Mesenchymal stem cell (in vitro differentiated cells and primary cell): ENCODE measurements around the gene ZDHHC14.

ENCODE experiments used
- DNase-seq: peaks from one replicate; pipeline ENCODE4 v3.0.0-alpha.2; 2013
- H2AFZ ChIP-seq: one replicate; pipeline ENCODE4 v1.6.1; 2013; ENCODE audit warnings: low read depth, mild to moderate bottlenecking, control low read depth, inconsistent platforms, low read length, moderate library complexity
- H2AK5ac ChIP-seq: 2 replicates; pipeline ENCODE4 v1.6.1; 2013; ENCODE audit warnings: low read length, moderate library complexity, mild to moderate bottlenecking, inconsistent platforms; ENCODE audit not compliant: severe bottlenecking
- H2BK120ac ChIP-seq: one replicate; pipeline ENCODE4 v1.6.1; 2013; ENCODE audit warnings: low read depth, mild to moderate bottlenecking, inconsistent platforms, low read length, moderate library complexity
- H2BK12ac ChIP-seq, 2 experiments: one replicate each; pipeline ENCODE4 v1.6.1; 2013; ENCODE audit warnings: inconsistent platforms in 2 of 2, low read length in 2 of 2, mild to moderate bottlenecking in 2 of 2, moderate library complexity in 2 of 2, control low read depth in 1 of 2
- H2BK15ac ChIP-seq: one replicate; pipeline ENCODE4 v1.6.1; 2013; ENCODE audit warnings: mild to moderate bottlenecking, low read depth, inconsistent platforms; ENCODE audit not compliant: poor library complexity, severe bottlenecking
- H2BK5ac ChIP-seq: 2 replicates; pipeline ENCODE4 v1.6.1; 2013; ENCODE audit warnings: low read depth, mild to moderate bottlenecking, low read length, control low read depth, inconsistent platforms; ENCODE audit not compliant: poor library complexity, severe bottlenecking
- H3K14ac ChIP-seq, 2 experiments: one replicate each; pipeline ENCODE4 v1.6.1; 2013; ENCODE audit warnings: inconsistent platforms in 2 of 2, low read length in 2 of 2, control low read depth in 1 of 2, mild to moderate bottlenecking in 1 of 2, moderate library complexity in 1 of 2
- H3K18ac ChIP-seq, 2 experiments: one replicate each; pipeline ENCODE4 v1.6.1; 2013; ENCODE audit warnings: inconsistent platforms in 2 of 2, low read length in 2 of 2, control low read depth in 1 of 2, low read depth in 1 of 2, mild to moderate bottlenecking in 1 of 2
- H3K23ac ChIP-seq, 2 experiments: one replicate each; pipeline ENCODE4 v1.6.1; 2013; ENCODE audit warnings: inconsistent platforms in 2 of 2, low read length in 2 of 2, mild to moderate bottlenecking in 2 of 2, moderate library complexity in 2 of 2, control low read depth in 1 of 2
- H3K27ac ChIP-seq: 2 replicates; pipeline ENCODE4 v1.5.1; 2013; ENCODE audit warnings: mild to moderate bottlenecking, moderate library complexity, low read length, control low read depth, inconsistent platforms; ENCODE audit not compliant: poor library complexity, severe bottlenecking
- H3K27me3 ChIP-seq, 2 experiments: 2 replicates each; pipeline versions ENCODE4 v1.6.1 to v1.7.0; 2013; ENCODE audit warnings: low read length in 2 of 2, mild to moderate bottlenecking in 2 of 2, moderate library complexity in 2 of 2, control low read depth in 1 of 2, inconsistent platforms in 1 of 2; ENCODE audit not compliant: control insufficient read depth in 1 of 2, insufficient read depth in 1 of 2
- H3K36me3 ChIP-seq, 2 experiments: 2 replicates each; pipeline versions ENCODE4 v1.6.1 to v1.7.0; 2013; ENCODE audit warnings: low read length in 2 of 2, control low read depth in 1 of 2, inconsistent platforms in 1 of 2, low read depth in 1 of 2, mild to moderate bottlenecking in 1 of 2; ENCODE audit not compliant: insufficient read depth in 2 of 2, control insufficient read depth in 1 of 2
- H3K4ac ChIP-seq, 2 experiments: one replicate each; pipeline ENCODE4 v1.6.1; 2013; ENCODE audit warnings: inconsistent platforms in 2 of 2, low read length in 2 of 2, mild to moderate bottlenecking in 2 of 2, moderate library complexity in 2 of 2, control low read depth in 1 of 2, low read depth in 1 of 2
- H3K4me1 ChIP-seq: 2 replicates; pipeline ENCODE4 v1.6.1; 2013; ENCODE audit warnings: low read depth, low read length, control low read depth; ENCODE audit not compliant: control insufficient read depth, insufficient read depth
- H3K4me2 ChIP-seq: 2 replicates; pipeline ENCODE4 v1.6.1; 2013; ENCODE audit warnings: low read length, mild to moderate bottlenecking, inconsistent platforms; ENCODE audit not compliant: poor library complexity, severe bottlenecking
- H3K4me3 ChIP-seq, 2 experiments: 2 replicates each; pipeline versions ENCODE4 v1.5.1 to v1.7.0; 2013; ENCODE audit warnings: low read length in 2 of 2, mild to moderate bottlenecking in 2 of 2, control low read depth in 1 of 2, low read depth in 1 of 2; ENCODE audit not compliant: insufficient read depth in 1 of 2
- H3K79me1 ChIP-seq: replicated peaks from 2 replicates; pipeline ENCODE4 v1.6.1; 2013; ENCODE audit warnings: mild to moderate bottlenecking, control low read depth, low read length, inconsistent platforms; ENCODE audit not compliant: poor library complexity, severe bottlenecking
- H3K9ac ChIP-seq: 2 replicates; pipeline ENCODE4 v1.7.0; 2013; ENCODE audit warnings: mild to moderate bottlenecking, low read length, moderate library complexity
- H3K9me3 ChIP-seq: 2 replicates; pipeline ENCODE4 v1.7.0; 2013; ENCODE audit warnings: mild to moderate bottlenecking, low read length; ENCODE audit not compliant: control insufficient read depth
- H4K8ac ChIP-seq: one replicate; pipeline ENCODE4 v1.6.1; 2013; ENCODE audit warnings: inconsistent platforms, mild to moderate bottlenecking, low read length, moderate library complexity
- H4K91ac ChIP-seq: one replicate; pipeline ENCODE4 v1.6.1; 2013; ENCODE audit warnings: mild to moderate bottlenecking, low read length, inconsistent platforms
- WGBS: methylation state at CpG from one replicate; pipeline ENCODE4 v1.1.7; 2013; ENCODE audit warnings: mixed read lengths; 5-methylcytosine and 5-hydroxymethylcytosine counted together

Gene ZDHHC14

GRCh38 chr6:157685596-157686280 lies 304.7 kb downstream of the ZDHHC14 start:
- Histone ChIP-seq H3K79me1 (no peaks in the 10 kb centered on the region), H3K18ac (no peak overlapping the region), H3K4me3 (no peak overlapping the region), H3K14ac (no peak overlapping the region), H3K4me1 (no peaks in the 10 kb centered on the region), H3K36me3 (no peaks in the 10 kb centered on the region), H2BK5ac (no peak overlapping the region), H2BK120ac (no peak overlapping the region), H3K4me2 (no peak overlapping the region), H4K8ac (no peak overlapping the region), H3K4ac (no peak overlapping the region), H3K27ac (no peak overlapping the region), H3K27me3 (peaks cover 22 to 24% of the 10 kb centered on the region in 2 experiments), H3K9me3 (no peaks in the 10 kb centered on the region), H2AFZ (no peak overlapping the region), H2AK5ac (no peak overlapping the region), H2BK12ac (no peak overlapping the region), H4K91ac (no peak overlapping the region), H3K23ac (no peak overlapping the region), H2BK15ac (no peak overlapping the region), H3K9ac (no peak overlapping the region)
- no peak for DNase-seq
- 88% methylated on average over 10 of the region's 10 CpGs for WGBS

GRCh38 chr6:157688275-157688959 lies 307.4 kb downstream of the ZDHHC14 start:
- Histone ChIP-seq H3K9ac (no peak overlapping the region), H3K27me3 (peaks cover 32 to 43% of the 10 kb centered on the region in 2 experiments), H2BK15ac (no peak overlapping the region), H3K23ac (no peak overlapping the region), H3K36me3 (no peaks in the 10 kb centered on the region), H3K9me3 (no peaks in the 10 kb centered on the region), H3K27ac (no peak overlapping the region), H3K79me1 (no peaks in the 10 kb centered on the region), H3K4me2 (no peak overlapping the region), H4K91ac (no peak overlapping the region), H2BK5ac (no peak overlapping the region), H4K8ac (no peak overlapping the region), H2BK12ac (no peak overlapping the region), H2AFZ (no peak overlapping the region), H2AK5ac (no peak overlapping the region), H3K4me3 (no peak overlapping the region), H2BK120ac (no peak overlapping the region), H3K4me1 (no peaks in the 10 kb centered on the region), H3K4ac (no peak overlapping the region), H3K14ac (no peak overlapping the region), H3K18ac (no peak overlapping the region)
- WGBS: 82% methylated on average over 17 of the region's 17 CpGs
- no peak for DNase-seq

- no peak overlapping the region for H3K27ac ChIP-seq
- no peak overlapping the region for H2AK5ac ChIP-seq
- H3K4me3 ChIP-seq: no peak overlapping the region
- WGBS: 67% methylated on average over 16 of the region's 17 CpGs
- H3K9ac ChIP-seq: no peak overlapping the region
- DNase-seq: no peak
- H3K23ac ChIP-seq: no peak overlapping the region
- no peaks in the 10 kb centered on the region for H3K79me1 ChIP-seq
- H4K8ac ChIP-seq: no peak overlapping the region
- H2BK120ac ChIP-seq: no peak overlapping the region
- no peak overlapping the region for H2BK15ac ChIP-seq
- H3K4me2 ChIP-seq: no peak overlapping the region
- no peak overlapping the region for H3K18ac ChIP-seq
- H3K14ac ChIP-seq: no peak overlapping the region
- no peak overlapping the region for H2AFZ ChIP-seq
- H3K4me1 ChIP-seq: no peaks in the 10 kb centered on the region
- H3K27me3 ChIP-seq: peaks cover 32 to 43% of the 10 kb centered on the region in 2 experiments
- H4K91ac ChIP-seq: no peak overlapping the region
- H3K4ac ChIP-seq: no peak overlapping the region
- H2BK5ac ChIP-seq: no peak overlapping the region
- H2BK12ac ChIP-seq: no peak overlapping the region
- H3K9me3 ChIP-seq: no peaks in the 10 kb centered on the region
- no peaks in the 10 kb centered on the region for H3K36me3 ChIP-seq
Measured at GRCh38 chr6:157688960-157689599, 308.1 kb downstream of the ZDHHC14 start.

GRCh38 chr6:157689875-157690274 lies 308.9 kb downstream of the ZDHHC14 start:
- WGBS: 79% methylated on average over 6 of the region's 7 CpGs
- no peak overlapping the region for H2BK15ac ChIP-seq

More at GRCh38 chr6:157689875-157690274, 308.9 kb downstream of the ZDHHC14 start:
- H3K36me3 ChIP-seq: no peaks in the 10 kb centered on the region
- H3K23ac ChIP-seq: no peak overlapping the region
- peaks cover 39 to 51% of the 10 kb centered on the region in 2 experiments for H3K27me3 ChIP-seq
- DNase-seq: no peak
- no peak overlapping the region for H3K4me2 ChIP-seq
- H3K4me3 ChIP-seq: no peak overlapping the region
- H2BK12ac ChIP-seq: no peak overlapping the region
- H3K79me1 ChIP-seq: no peaks in the 10 kb centered on the region
- H3K4me1 ChIP-seq: no peaks in the 10 kb centered on the region
- H2AFZ ChIP-seq: no peak overlapping the region
- H3K14ac ChIP-seq: no peak overlapping the region
- no peak overlapping the region for H4K8ac ChIP-seq
- no peaks in the 10 kb centered on the region for H3K9me3 ChIP-seq
- no peak overlapping the region for H3K27ac ChIP-seq
- H2BK120ac ChIP-seq: no peak overlapping the region
- no peak overlapping the region for H3K9ac ChIP-seq
- H3K18ac ChIP-seq: no peak overlapping the region
- no peak overlapping the region for H2BK5ac ChIP-seq
- no peak overlapping the region for H3K4ac ChIP-seq
- H4K91ac ChIP-seq: no peak overlapping the region
- no peak overlapping the region for H2AK5ac ChIP-seq
